ACHN (cell line): ENCODE data around the gene REPIN1.

Experiments used
- DNase-seq: peaks from one replicate; pipeline ENCODE4 v3.0.0-alpha.2; 2015
- in situ Hi-C: cut with HindIII; loops from 2 replicates; pipeline ENCODE4 v1.10.0; 2017; ENCODE audit warnings: low sequenced_read_pairs, low pct_ligation_motif_present, low pct_unique_long_range_greater_than_20kb

Gene REPIN1

GRCh38 chr7:150335108-150335773 is 33.4 kb upstream of the REPIN1 start:
- in situ Hi-C loops, result no loop called here

DNA sequence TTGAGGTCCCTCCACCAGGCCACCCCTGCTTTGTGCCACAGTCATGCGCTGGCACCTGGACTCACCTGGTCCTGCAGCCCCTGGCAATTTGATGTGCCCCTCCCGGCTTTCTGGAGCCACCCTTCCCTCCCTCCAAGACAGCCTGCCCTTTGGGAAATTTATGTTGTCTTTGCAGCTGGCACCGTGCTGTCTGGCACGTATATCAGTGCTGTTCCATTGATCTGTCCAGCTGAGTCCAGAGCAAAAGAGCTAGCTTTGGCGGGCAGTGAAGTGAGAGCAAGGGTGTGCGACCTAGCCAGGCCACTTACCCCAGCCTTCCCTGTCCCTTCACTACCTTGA is 32.9 kb upstream of the REPIN1 start:
- in situ Hi-C loops, result no loop called here
- DNase-seq, result no peak

More at GRCh38 chr7:150335108-150335773, 33.4 kb upstream of the REPIN1 start:
- no peak for DNase-seq

DNA sequence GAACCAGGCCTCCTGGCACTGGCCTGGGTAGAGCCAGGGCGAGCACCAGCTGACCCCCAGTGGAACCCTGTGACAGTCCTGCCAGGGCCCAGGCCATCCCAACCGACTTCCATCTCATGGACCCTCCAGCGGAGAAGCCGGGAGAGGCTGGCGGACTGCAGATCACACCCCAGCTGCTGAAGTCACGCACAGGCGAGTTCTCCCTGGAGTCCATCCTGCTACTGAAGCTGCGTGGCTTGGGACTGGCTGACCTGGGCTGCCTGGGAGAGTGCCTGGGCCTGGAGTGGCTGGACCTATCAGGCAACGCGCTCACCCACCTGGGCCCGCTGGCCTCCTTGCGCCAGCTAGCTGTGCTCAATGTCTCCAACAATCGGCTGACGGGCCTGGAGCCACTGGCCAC is 31.9 kb upstream of the REPIN1 start:
- in situ Hi-C loops, result no loop called here
- DNase-seq, result no peak

DNA sequence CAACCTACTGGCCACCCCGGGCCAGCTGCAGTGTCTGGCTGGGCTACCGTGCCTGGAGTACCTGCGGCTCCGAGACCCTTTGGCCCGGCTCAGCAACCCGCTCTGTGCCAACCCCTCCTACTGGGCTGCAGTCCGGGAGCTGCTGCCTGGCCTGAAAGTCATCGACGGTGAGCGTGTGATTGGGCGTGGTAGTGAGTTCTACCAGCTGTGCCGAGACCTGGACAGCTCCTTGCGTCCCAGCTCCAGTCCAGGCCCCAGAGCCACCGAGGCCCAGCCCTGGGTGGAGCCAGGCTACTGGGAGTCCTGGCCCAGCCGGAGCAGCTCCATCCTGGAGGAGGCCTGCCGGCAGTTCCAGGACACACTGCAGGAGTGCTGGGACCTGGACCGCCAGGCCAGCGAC is 31.4 kb upstream of the REPIN1 start:
- DNase-seq, result no peak
- in situ Hi-C loops, result no loop called here

- in situ Hi-C loops, result no loop called here
- no peak for DNase-seq
Observed at GRCh38 chr7:150337659-150338081, 31.0 kb upstream of the REPIN1 start.

GRCh38 chr7:150338166-150338829 is 30.3 kb upstream of the REPIN1 start:
- no peak for DNase-seq
- in situ Hi-C loops, result no loop called here

- in situ Hi-C loops, result no loop called here
- DNase-seq, result peak; percentile 92
Observed at GRCh38 chr7:150339409-150339809, 29.2 kb upstream of the REPIN1 start.

GRCh38 chr7:150340024-150340749 is 28.4 kb upstream of the REPIN1 start:
- DNase-seq, result peak; percentile 74
- in situ Hi-C loops, result no loop called here

DNA sequence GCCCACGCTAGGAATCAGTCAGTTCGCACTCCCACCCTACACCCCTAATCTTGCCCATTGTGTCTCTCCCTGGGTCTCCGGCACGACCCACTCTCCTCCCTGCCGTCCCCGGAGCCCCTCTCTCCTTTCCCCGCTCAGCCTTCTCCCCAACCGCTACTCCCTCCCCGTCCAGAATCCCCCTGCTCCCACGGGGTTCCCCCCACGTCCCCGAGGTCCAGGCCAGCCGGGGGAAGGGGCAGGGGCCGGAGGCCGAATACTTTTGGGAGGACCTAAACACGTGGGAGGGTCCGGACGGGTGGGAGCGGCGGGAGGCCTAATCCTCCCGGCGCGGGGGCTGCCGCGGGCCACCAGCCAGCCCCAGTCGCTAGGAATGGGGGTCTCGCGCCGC is 27.8 kb upstream of the REPIN1 start:
- DNase-seq, result no peak
- in situ Hi-C loops, result no loop called here

- in situ Hi-C loops, result no loop called here
- DNase-seq, result peak; percentile 89
Observed at GRCh38 chr7:150341263-150342120, 27.1 kb upstream of the REPIN1 start, which contains the start of gene RARRES2. TSS of gene RARRES2 (minus strand) at chr7:150341629. CDS start at chr7:150340609, 1,020 bp downstream.

DNA sequence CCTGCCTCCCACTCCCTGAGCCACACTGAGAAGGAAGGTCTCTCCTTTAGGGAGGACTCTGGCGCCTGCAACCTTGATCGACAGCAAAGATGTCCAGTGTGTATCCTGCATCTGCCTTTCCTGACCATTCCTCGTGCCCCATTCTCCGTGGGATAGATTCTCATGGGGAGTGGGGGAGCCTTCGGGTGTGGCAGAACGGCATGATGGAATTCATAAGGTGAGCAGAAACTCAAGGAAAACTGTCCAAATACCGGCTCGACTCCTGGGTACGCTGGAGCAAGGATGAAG is 26.6 kb upstream of the REPIN1 start:
- no peak for DNase-seq
- in situ Hi-C loops, result no loop called here

DNA sequence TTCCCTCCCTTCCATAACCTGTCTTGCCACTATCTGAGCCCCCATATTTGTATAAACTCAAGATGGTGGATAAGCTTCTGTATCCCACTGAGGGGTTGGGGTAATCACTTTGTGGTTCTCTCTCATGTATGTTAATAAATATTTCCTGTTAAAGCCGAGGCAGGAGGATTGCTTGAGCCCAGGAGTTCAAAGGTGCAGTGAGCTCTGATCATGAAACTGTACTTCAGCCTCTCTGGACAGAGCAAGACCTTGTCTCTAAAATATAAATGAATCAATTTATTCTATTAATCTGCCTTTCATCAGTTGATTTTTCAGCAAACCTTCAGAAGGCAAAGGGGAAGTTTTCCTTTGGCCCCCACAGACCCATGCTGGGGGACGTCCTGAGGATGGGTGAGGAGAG is 25.4 kb upstream of the REPIN1 start:
- no peak for DNase-seq
- in situ Hi-C loops, result no loop called here

DNA sequence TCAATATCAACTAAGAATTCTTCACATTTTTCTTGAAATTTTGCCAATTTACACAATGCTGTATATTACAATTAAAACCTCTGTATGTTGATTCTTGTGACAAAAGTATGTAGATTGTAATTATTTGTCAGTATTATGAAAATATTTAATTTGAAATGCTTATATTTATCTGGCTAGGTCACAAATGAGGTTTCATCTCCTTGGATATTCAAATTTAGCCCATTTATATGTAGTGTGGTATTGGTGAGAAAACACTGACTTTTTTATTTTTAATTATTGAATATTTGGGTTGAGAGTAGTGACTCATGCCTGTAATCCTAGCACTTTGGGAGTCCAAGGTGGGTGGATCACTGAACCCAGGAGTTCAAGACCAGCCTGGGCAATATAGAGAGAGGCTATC is 24.3 kb upstream of the REPIN1 start:
- in situ Hi-C loops, result no loop called here

GRCh38 chr7:150345012-150345411 is 23.6 kb upstream of the REPIN1 start:
- in situ Hi-C loops, result no loop called here
- DNase-seq, result no peak

More for the DNA sequence above, 24.3 kb upstream of the REPIN1 start:
- no peak for DNase-seq

DNA sequence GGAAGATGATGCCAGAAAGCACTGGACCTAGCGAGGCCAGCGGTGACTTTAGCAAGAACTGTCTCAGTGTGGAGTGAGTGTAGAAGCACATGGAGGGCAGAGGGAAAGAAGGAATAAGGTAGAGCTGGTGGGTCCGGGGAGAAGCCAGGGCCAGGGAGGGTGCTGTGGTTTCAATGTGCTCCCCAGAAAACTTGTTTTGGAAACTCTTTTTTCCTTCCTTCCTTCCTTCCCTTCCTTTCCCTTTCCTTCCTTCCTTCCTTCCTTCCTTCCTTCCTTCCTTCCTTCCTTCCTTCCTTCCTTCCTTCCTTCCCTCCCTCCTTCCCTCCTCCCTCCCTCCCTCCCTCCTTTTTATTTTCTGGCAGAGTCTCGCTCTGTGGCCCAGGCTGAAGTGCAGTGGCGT is 21.7 kb upstream of the REPIN1 start:
- no peak for DNase-seq
- in situ Hi-C loops, result no loop called here

GRCh38 chr7:150351587-150352194 is 16.9 kb upstream of the REPIN1 start:
- no peak for DNase-seq
- in situ Hi-C loops, result no loop called here

GRCh38 chr7:150355666-150356059 is 13.0 kb upstream of the REPIN1 start:
- in situ Hi-C loops, result no loop called here
- no peak for DNase-seq

DNA sequence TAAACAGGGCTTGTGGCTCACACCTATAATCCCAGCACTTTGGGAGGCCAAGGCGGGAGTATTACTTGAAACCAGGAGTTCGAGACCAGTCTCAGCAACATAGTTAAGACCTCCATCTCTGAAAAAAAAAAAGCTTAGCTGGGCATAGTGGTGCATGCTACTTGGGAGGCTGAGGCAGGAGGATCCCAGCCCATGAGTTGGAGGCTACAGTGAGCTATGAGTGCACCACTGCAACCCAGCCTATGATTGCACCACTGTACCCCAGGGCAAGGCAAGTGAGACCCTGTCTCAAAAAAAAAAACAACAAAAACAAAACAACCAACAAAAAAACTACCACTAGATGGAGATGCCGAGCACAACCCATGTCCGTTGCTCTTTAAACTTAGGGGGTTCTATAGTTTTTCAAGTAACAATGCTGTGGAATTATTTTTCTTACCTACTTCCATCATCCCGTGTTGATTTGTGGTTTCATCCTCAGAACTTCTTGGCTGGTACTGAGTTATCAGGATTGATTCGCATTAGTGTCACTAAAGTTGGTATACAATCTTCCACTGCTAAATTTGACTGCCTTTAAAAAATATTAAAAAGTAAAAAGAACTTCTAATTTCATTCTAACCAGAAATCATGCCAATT is 12.2 kb upstream of the REPIN1 start:
- in situ Hi-C loops, result no loop called here
- DNase-seq, result peak; percentile 68
